Measurements from ENCODE around the gene PACSIN2. TPM values are rescaled to one million over a fixed set of nuclear protein-coding genes. Genes with fewer than 3 reads are reported as not detected.

Gene PACSIN2
- total and polyA plus RNA-seq, 4 donors: 40.3 to 149 (median 84.0) TPM

DNA sequence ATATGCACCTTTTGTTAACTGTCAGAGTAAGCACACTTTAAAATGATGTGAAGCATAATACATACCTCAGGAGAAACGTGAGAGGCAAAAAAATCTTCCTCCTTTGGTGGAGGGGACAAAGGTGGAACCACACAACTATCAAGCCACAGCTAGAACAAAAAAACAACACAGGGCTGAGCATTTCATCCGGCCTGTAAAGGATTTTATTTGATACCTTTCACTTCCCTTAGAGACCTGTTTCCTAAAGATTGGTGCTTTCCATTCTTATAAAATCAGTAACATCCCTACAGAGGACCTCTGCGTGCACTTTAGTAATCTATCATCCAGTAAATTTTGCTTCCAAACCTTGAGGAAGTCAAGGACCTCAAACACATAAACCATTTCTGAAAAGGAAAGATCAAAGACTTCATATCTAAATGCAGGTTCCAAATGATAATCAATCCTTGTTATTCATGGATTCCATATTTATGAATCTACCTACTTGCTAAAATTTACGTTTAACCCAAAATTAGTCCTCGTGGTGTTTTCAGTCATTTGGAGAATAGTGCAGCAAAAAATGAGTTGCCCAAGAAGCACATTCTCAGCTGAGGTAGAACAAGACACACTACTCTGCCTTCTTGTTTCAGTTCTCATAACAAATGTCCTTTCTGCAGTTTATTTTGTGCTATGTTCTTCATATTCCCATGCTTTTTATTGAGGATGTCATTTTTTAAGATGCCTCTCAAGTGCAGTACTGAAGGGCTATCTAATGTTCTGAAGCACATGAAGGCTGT, 180.6 kb downstream of the PACSIN2 start:
- 83 to 88% methylated on average over 5 of the region's 5 CpGs for WGBS, 2 donors
- Histone ChIP-seq H3K9ac (ENCODE audit: insufficient read depth in 1 of 2, low read length in 2 of 2) (no peak overlapping the region), H3K4me3 (no peak overlapping the region), H3K27me3 (ENCODE audit: control insufficient read depth in 3 of 3, insufficient read depth in 3 of 3, low read length in 2 of 3) (no peaks in the 10 kb centered on the region), H3K27ac (ENCODE audit: low read depth in 1 of 2, low read length in 1 of 2) (no peak overlapping the region), H3K4me1 (ENCODE audit: control insufficient read depth in 5 of 5, insufficient read depth in 5 of 5, low read length in 5 of 5) (no peaks in the 10 kb centered on the region), H3K9me3 (ENCODE audit: control insufficient read depth in 4 of 4, insufficient read depth in 3 of 4, low read length in 3 of 4) (no peaks in the 10 kb centered on the region), H3K36me3 (ENCODE audit: control insufficient read depth in 4 of 4, insufficient read depth in 4 of 4, low read length in 4 of 4) (peaks cover 23 to 32% (median 27%) of the 10 kb centered on the region in 4 donors)
- DNase-seq (no peak), ATAC-seq (ENCODE audit: insufficient read depth, low FRiP score) (no peak)
- TF ChIP-seq, protein P1, sequence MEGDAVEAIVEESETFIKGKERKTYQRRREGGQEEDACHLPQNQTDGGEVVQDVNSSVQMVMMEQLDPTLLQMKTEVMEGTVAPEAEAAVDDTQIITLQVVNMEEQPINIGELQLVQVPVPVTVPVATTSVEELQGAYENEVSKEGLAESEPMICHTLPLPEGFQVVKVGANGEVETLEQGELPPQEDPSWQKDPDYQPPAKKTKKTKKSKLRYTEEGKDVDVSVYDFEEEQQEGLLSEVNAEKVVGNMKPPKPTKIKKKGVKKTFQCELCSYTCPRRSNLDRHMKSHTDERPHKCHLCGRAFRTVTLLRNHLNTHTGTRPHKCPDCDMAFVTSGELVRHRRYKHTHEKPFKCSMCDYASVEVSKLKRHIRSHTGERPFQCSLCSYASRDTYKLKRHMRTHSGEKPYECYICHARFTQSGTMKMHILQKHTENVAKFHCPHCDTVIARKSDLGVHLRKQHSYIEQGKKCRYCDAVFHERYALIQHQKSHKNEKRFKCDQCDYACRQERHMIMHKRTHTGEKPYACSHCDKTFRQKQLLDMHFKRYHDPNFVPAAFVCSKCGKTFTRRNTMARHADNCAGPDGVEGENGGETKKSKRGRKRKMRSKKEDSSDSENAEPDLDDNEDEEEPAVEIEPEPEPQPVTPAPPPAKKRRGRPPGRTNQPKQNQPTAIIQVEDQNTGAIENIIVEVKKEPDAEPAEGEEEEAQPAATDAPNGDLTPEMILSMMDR (IDR thresholded peaks at IDR 0.05; ENCODE audit: control extremely low read depth, extremely low read depth): no peak

DNA sequence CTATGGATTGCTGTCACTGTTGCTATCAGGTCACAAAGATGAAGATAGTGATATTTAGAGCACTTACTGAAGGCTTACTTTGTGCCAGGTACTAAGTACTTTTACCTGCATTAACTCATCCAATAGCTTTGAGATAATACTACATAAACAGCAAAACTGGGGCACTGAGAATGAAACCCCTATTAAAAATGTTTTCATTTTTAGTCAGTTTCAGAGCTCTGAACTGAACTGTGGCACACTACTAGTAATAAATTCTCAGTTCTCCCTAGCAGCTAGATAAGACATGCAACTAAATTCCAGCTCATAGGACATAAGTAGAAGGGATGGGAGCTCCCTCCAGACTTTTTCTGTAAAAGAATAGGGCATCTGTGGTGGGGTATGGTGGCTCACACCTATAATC, 181.8 kb downstream of the PACSIN2 start:
- TF ChIP-seq, protein P1 (IDR thresholded peaks at IDR 0.05; ENCODE audit: control extremely low read depth, extremely low read depth): no peak

DNA sequence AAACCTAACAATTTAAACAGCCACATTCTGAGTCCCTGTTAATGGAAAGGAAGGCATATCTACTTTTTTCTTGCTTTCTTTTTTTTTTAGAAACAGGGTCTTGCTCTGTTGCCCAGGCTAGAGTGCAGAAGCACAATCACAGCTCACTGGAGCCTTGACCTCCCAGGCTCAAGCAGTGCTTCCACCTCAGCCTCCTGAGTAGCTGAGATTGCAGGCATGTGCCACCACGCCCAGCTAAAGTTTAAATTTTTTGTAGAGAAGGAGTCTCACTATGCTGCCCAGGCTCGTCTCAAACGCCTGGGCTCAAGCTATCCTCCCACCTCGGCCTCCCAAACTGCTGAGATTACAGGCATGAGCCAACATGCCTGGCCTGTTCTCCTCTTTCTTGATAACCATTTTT, 183.2 kb downstream of the PACSIN2 start:
- H3K4me1 ChIP-seq (ENCODE audit: control insufficient read depth in 5 of 5, insufficient read depth in 5 of 5, low read length in 5 of 5): no peaks in the 10 kb centered on the region
- H3K27me3 ChIP-seq (ENCODE audit: control insufficient read depth in 3 of 3, insufficient read depth in 3 of 3, low read length in 2 of 3): no peaks in the 10 kb centered on the region
- no peak overlapping the region for H3K4me3 ChIP-seq
- peaks cover 25 to 42% (median 27%) of the 10 kb centered on the region in 4 donors for H3K36me3 ChIP-seq (ENCODE audit: control insufficient read depth in 4 of 4, insufficient read depth in 4 of 4, low read length in 4 of 4)
- no peak for ATAC-seq (ENCODE audit: insufficient read depth, low FRiP score)
- no peak overlapping the region for H3K27ac ChIP-seq (ENCODE audit: low read depth in 1 of 2, low read length in 1 of 2)
- no peaks in the 10 kb centered on the region for H3K9me3 ChIP-seq (ENCODE audit: control insufficient read depth in 4 of 4, insufficient read depth in 3 of 4, low read length in 3 of 4)
- no peak overlapping the region for H3K9ac ChIP-seq (ENCODE audit: insufficient read depth in 1 of 2, low read length in 2 of 2)
- WGBS, 2 donors: 96 to 100% methylated on average over 4 of the region's 4 CpGs
- TF ChIP-seq, protein P1 (IDR thresholded peaks at IDR 0.05; ENCODE audit: control extremely low read depth, extremely low read depth): no peak
- no peak for DNase-seq

More for the DNA sequence above, 181.8 kb downstream of the PACSIN2 start:
- H3K4me3 ChIP-seq: no peak overlapping the region
- no peaks in the 10 kb centered on the region for H3K27me3 ChIP-seq (ENCODE audit: control insufficient read depth in 3 of 3, insufficient read depth in 3 of 3, low read length in 2 of 3)
- peaks cover 25 to 36% (median 28%) of the 10 kb centered on the region in 4 donors for H3K36me3 ChIP-seq (ENCODE audit: control insufficient read depth in 4 of 4, insufficient read depth in 4 of 4, low read length in 4 of 4)
- ATAC-seq (ENCODE audit: insufficient read depth, low FRiP score) (no peak), DNase-seq (no peak)
- H3K4me1 ChIP-seq (ENCODE audit: control insufficient read depth in 5 of 5, insufficient read depth in 5 of 5, low read length in 5 of 5): no peaks in the 10 kb centered on the region
- no peaks in the 10 kb centered on the region for H3K9me3 ChIP-seq (ENCODE audit: control insufficient read depth in 4 of 4, insufficient read depth in 3 of 4, low read length in 3 of 4)
- H3K27ac ChIP-seq (ENCODE audit: low read depth in 1 of 2, low read length in 1 of 2): no peak overlapping the region
- no peak overlapping the region for H3K9ac ChIP-seq (ENCODE audit: insufficient read depth in 1 of 2, low read length in 2 of 2)
